ENCODE results near the gene EMP1.

The EMP1 gene

GRCh38 chr12:13222076-13222475, 25.6 kb downstream of the EMP1 start:
- no peak for DNase-seq (ENCODE audit: low spot score)

- no peak for DNase-seq (ENCODE audit: low spot score)
These were observed 26.8 kb downstream of the EMP1 start for GRCh38 chr12:13223179-13223804.

GRCh38 chr12:13223941-13224340, 27.4 kb downstream of the EMP1 start:
- no peak for DNase-seq (ENCODE audit: low spot score)

- no peak for DNase-seq (ENCODE audit: low spot score)
These were observed 30.7 kb downstream of the EMP1 start for GRCh38 chr12:13227191-13227590.

GRCh38 chr12:13228579-13228978, 32.1 kb downstream of the EMP1 start:
- DNase-seq (ENCODE audit: low spot score), result no peak

GRCh38 chr12:13229504-13229903, 33.0 kb downstream of the EMP1 start:
- no peak for DNase-seq (ENCODE audit: low spot score)

GRCh38 chr12:13230500-13230899, 34.0 kb downstream of the EMP1 start:
- DNase-seq (ENCODE audit: low spot score), result no peak

- DNase-seq (ENCODE audit: low spot score), result peak; percentile 48
These were observed 37.5 kb downstream of the EMP1 start for GRCh38 chr12:13233830-13234641.

- DNase-seq (ENCODE audit: low spot score), result no peak
These were observed 41.7 kb downstream of the EMP1 start for GRCh38 chr12:13238204-13238603.

GRCh38 chr12:13241833-13242488, 45.4 kb downstream of the EMP1 start:
- no peak for DNase-seq (ENCODE audit: low spot score)

- no peak for DNase-seq (ENCODE audit: low spot score)
These were observed 46.4 kb downstream of the EMP1 start for GRCh38 chr12:13242936-13243335.

- no peak for DNase-seq (ENCODE audit: low spot score)
These were observed 47.1 kb downstream of the EMP1 start for GRCh38 chr12:13243516-13244070.

- DNase-seq (ENCODE audit: low spot score), result no peak
These were observed 51.1 kb downstream of the EMP1 start for GRCh38 chr12:13247596-13247995.

GRCh38 chr12:13248964-13249363, 52.4 kb downstream of the EMP1 start:
- no peak for DNase-seq (ENCODE audit: low spot score)

GRCh38 chr12:13250416-13250815, 53.9 kb downstream of the EMP1 start:
- no peak for DNase-seq (ENCODE audit: low spot score)

GRCh38 chr12:13251521-13251920, 55.0 kb downstream of the EMP1 start:
- no peak for DNase-seq (ENCODE audit: low spot score)

GRCh38 chr12:13252024-13252423, 55.5 kb downstream of the EMP1 start:
- DNase-seq (ENCODE audit: low spot score), result no peak

- DNase-seq (ENCODE audit: low spot score), result no peak
These were observed 56.1 kb downstream of the EMP1 start for GRCh38 chr12:13252616-13253015.

- DNase-seq (ENCODE audit: low spot score), result no peak
These were observed 57.6 kb downstream of the EMP1 start for GRCh38 chr12:13253966-13254760.

GRCh38 chr12:13255792-13256691, 59.5 kb downstream of the EMP1 start:
- DNase-seq (ENCODE audit: low spot score), result peak; percentile 73

- DNase-seq (ENCODE audit: low spot score), result no peak
These were observed 60.1 kb downstream of the EMP1 start for GRCh38 chr12:13256692-13257045.
